Liver (tissue), 9 donors: ENCODE measurements around the gene COX10. TPM values are rescaled to one million over a fixed set of nuclear protein-coding genes. Genes with fewer than 3 reads are reported as not detected.

Experiments
- DNase-seq: peaks from one replicate; pipeline ENCODE4 v3.0.0-alpha.2; 2017; ENCODE audit warnings: low spot score
- H3K27ac ChIP-seq, 2 donors: one replicate each; pipeline ENCODE4 v1.7.0; 2013; ENCODE audit warnings: inconsistent platforms in 2 of 2, low read length in 2 of 2, control low read depth in 1 of 2, low read depth in 1 of 2, mild to moderate bottlenecking in 1 of 2
- H3K27me3 ChIP-seq, 4 donors: one replicate each; pipeline versions ENCODE4 v1.6.1 to v1.7.0; 2013; ENCODE audit warnings: low read length in 3 of 4, inconsistent platforms in 1 of 4, mild to moderate bottlenecking in 1 of 4, moderate library complexity in 1 of 4; ENCODE audit not compliant: control insufficient read depth in 4 of 4, insufficient read depth in 4 of 4
- H3K36me3 ChIP-seq, 4 donors: one replicate each; pipeline versions ENCODE4 v1.6.1 to v1.7.0; 2013; ENCODE audit warnings: low read length in 3 of 4, mild to moderate bottlenecking in 3 of 4, low read depth in 1 of 4, moderate library complexity in 1 of 4; ENCODE audit not compliant: control insufficient read depth in 4 of 4, insufficient read depth in 3 of 4
- H3K4me1 ChIP-seq, 4 donors: one replicate each; pipeline versions ENCODE4 v1.6.1 to v1.7.0; 2013; ENCODE audit warnings: low read length in 3 of 4, mild to moderate bottlenecking in 3 of 4, moderate library complexity in 1 of 4; ENCODE audit not compliant: control insufficient read depth in 4 of 4, insufficient read depth in 4 of 4
- H3K4me3 ChIP-seq, 3 donors: one replicate each; pipeline versions ENCODE4 v1.6.1 to v1.7.0; 2013; ENCODE audit warnings: low read length in 3 of 3, control low read depth in 1 of 3, low read depth in 1 of 3, mild to moderate bottlenecking in 1 of 3
- H3K9ac ChIP-seq, 2 donors: one replicate each; pipeline ENCODE4 v1.7.0; 2013; ENCODE audit warnings: low read length in 2 of 2, mild to moderate bottlenecking in 2 of 2, moderate library complexity in 2 of 2, control low read depth in 1 of 2, low read depth in 1 of 2
- H3K9me3 ChIP-seq, 4 donors: one replicate each; pipeline versions ENCODE4 v1.6.1 to v1.7.0; 2013; ENCODE audit warnings: low read length in 3 of 4; ENCODE audit not compliant: control insufficient read depth in 4 of 4
- CTCF ChIP-seq: fragments of 150-350 bp; IDR thresholded peaks from 2 replicates; pipeline ENCODE4 v1.5.1; 2017; ENCODE audit warnings: improper control_type of control experiment, low read depth, low read length; ENCODE audit not compliant: missing input control
- EGR1 ChIP-seq, 2 donors: IDR thresholded peaks; 2 replicates each; pipeline ENCODE4 v1.6.1; 2016 to 2018; ENCODE audit warnings: antibody characterized with exemption in 2 of 2, low read depth in 2 of 2
- GABPA ChIP-seq, 2 donors: IDR thresholded peaks in 1 of 2; conservative IDR thresholded peaks in 1 of 2; 2 replicates each; pipeline ENCODE4 v1.6.1; 2016; ENCODE audit warnings: antibody characterized with exemption in 2 of 2, mild to moderate bottlenecking in 1 of 2, moderate library complexity in 1 of 2
- HNF4G ChIP-seq: IDR thresholded peaks from 2 replicates; pipeline ENCODE4 v1.6.1; 2016; ENCODE audit warnings: antibody characterized with exemption
- JUND ChIP-seq, 2 donors: IDR thresholded peaks; 2 replicates each; pipeline ENCODE4 v1.6.1; 2016; ENCODE audit warnings: antibody characterized with exemption in 2 of 2
- MAX ChIP-seq: IDR thresholded peaks from 2 replicates; pipeline ENCODE4 v1.6.1; 2016; ENCODE audit warnings: antibody characterized with exemption
- NR2F2 ChIP-seq: IDR thresholded peaks from 2 replicates; pipeline ENCODE4 v1.6.1; 2016; ENCODE audit warnings: antibody characterized with exemption
- REST ChIP-seq: IDR thresholded peaks from 2 replicates; pipeline ENCODE4 v1.6.1; 2016; ENCODE audit warnings: antibody characterized with exemption, mild to moderate bottlenecking
- RXRA ChIP-seq, 2 donors: IDR thresholded peaks; 2 replicates each; pipeline ENCODE4 v1.6.1; 2017 to 2018; ENCODE audit warnings: antibody characterized with exemption in 2 of 2, mild to moderate bottlenecking in 1 of 2
- SP1 ChIP-seq: IDR thresholded peaks from 2 replicates; pipeline ENCODE4 v1.6.1; 2018; ENCODE audit warnings: antibody characterized with exemption, mild to moderate bottlenecking
- WGBS: extraction: QIAGEN DNeasy Blood & Tissue Kit; methylation state at CpG from one replicate; pipeline ENCODE4 v1.1.7; 2013; 5-methylcytosine and 5-hydroxymethylcytosine counted together
- polyA plus RNA-seq, 2 donors: library from polyadenylated mRNA; stranded (reverse) in 1 of 2; unstranded in 1 of 2; fragments of 200-250 nt in 1 of 2; fragments of >200 nt in 1 of 2; fragmentation: Nextera tagmentation in 1 of 2; extraction: Ambion mirVana in 1 of 2; gene quantifications; one replicate each; pipeline versions ENCODE4 v1.2.1 to v1.2.3, GENCODE V29; 2013 to 2015
- total RNA-seq, 2 donors: library from RNA; depleted of rRNA; stranded (reverse); fragments of >200 nt; gene quantifications; one replicate each; pipeline ENCODE4 v1.2.3, GENCODE V29; 2014
- TF ChIP-seq, protein P1 (sequence below): IDR thresholded peaks from 2 replicates; pipeline ENCODE4 v1.6.1; 2016; ENCODE audit warnings: antibody characterized with exemption
- donor health status: healthy.
- donor health status: healthy.
- donor health status: healthy.
- donor health status: healthy.
- donor health status: healthy.

The COX10 gene
- total and polyA plus RNA-seq, 4 donors: 7.0 to 15.1 (median 8.7) TPM

DNA sequence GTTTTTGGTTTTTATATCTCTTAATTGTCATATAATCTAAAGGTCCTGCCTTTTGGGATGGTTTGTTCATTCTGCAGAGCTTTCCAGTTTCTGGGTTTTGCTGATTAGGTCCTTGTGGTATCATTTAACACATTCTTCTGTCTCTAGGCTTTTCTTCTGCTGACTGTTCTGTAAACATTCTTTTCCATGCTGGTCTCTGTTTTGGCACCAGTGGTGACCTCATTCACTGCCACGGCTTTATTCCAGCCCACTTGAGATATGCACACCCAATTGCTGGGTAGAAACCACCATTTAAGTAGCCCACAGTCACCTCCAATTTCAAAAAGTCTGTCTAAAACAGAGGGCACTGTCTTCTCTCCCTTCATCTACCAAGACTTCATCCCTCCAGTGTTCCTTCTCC, 31.1 kb upstream of the COX10 start:
- no peaks in the 10 kb centered on the region for H3K4me1 ChIP-seq
- H3K27ac ChIP-seq: no peak overlapping the region
- TF ChIP-seq MAX (no peak), GABPA (IDR thresholded peaks at IDR 0.05 in 1 of 2, conservative IDR thresholded peaks at IDR 0.05 in 1 of 2) (no peak), JUND (IDR thresholded peaks at IDR 0.05) (no peak), CTCF (no peak), HNF4G (no peak), RXRA (IDR thresholded peaks at IDR 0.05) (no peak), SP1 (no peak), EGR1 (IDR thresholded peaks at IDR 0.05; ENCODE audit: low read depth in 2 of 2) (no peak), NR2F2 (no peak), REST (no peak)
- TF ChIP-seq, protein P1, sequence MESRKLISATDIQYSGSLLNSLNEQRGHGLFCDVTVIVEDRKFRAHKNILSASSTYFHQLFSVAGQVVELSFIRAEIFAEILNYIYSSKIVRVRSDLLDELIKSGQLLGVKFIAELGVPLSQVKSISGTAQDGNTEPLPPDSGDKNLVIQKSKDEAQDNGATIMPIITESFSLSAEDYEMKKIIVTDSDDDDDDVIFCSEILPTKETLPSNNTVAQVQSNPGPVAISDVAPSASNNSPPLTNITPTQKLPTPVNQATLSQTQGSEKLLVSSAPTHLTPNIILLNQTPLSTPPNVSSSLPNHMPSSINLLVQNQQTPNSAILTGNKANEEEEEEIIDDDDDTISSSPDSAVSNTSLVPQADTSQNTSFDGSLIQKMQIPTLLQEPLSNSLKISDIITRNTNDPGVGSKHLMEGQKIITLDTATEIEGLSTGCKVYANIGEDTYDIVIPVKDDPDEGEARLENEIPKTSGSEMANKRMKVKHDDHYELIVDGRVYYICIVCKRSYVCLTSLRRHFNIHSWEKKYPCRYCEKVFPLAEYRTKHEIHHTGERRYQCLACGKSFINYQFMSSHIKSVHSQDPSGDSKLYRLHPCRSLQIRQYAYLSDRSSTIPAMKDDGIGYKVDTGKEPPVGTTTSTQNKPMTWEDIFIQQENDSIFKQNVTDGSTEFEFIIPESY: no peak
- DNase-seq: no peak
- 52% methylated on average over 1 of the region's 1 CpG for WGBS
- no peak overlapping the region for H3K9ac ChIP-seq
- H3K27me3 ChIP-seq: no peaks in the 10 kb centered on the region
- no peaks in the 10 kb centered on the region for H3K9me3 ChIP-seq
- H3K4me3 ChIP-seq: no peak overlapping the region
- peaks cover 0 to 9% (median 6%) of the 10 kb centered on the region in 4 donors for H3K36me3 ChIP-seq

GRCh38 chr17:14042411-14042810, 26.9 kb upstream of the COX10 start:
- no peaks in the 10 kb centered on the region for H3K27me3 ChIP-seq
- no peak overlapping the region for H3K4me3 ChIP-seq
- no peaks in the 10 kb centered on the region for H3K9me3 ChIP-seq
- H3K36me3 ChIP-seq: no peaks in the 10 kb centered on the region
- 94% methylated on average over 4 of the region's 4 CpGs for WGBS
- no peak overlapping the region for H3K27ac ChIP-seq
- TF ChIP-seq JUND (IDR thresholded peaks at IDR 0.05) (no peak), HNF4G (no peak), EGR1 (IDR thresholded peaks at IDR 0.05; ENCODE audit: low read depth in 2 of 2) (no peak)
- TF ChIP-seq, protein P1: no peak
- H3K4me1 ChIP-seq: no peaks in the 10 kb centered on the region
- DNase-seq: no peak
- no peak overlapping the region for H3K9ac ChIP-seq
